HG03095 (cell line): ENCODE measurements around the gene SERPINH1.
A peak's percentile ranks its signal among the peaks of the same experiment; 100 is the strongest.

Source experiments
- ATAC-seq: cut with Tn5 transposase; IDR thresholded peaks from one replicate; pipeline ENCODE4 v1.9.1; 2021; ENCODE audit warnings: moderate library complexity; ENCODE audit not compliant: unreplicated experiment

Gene SERPINH1

DNA sequence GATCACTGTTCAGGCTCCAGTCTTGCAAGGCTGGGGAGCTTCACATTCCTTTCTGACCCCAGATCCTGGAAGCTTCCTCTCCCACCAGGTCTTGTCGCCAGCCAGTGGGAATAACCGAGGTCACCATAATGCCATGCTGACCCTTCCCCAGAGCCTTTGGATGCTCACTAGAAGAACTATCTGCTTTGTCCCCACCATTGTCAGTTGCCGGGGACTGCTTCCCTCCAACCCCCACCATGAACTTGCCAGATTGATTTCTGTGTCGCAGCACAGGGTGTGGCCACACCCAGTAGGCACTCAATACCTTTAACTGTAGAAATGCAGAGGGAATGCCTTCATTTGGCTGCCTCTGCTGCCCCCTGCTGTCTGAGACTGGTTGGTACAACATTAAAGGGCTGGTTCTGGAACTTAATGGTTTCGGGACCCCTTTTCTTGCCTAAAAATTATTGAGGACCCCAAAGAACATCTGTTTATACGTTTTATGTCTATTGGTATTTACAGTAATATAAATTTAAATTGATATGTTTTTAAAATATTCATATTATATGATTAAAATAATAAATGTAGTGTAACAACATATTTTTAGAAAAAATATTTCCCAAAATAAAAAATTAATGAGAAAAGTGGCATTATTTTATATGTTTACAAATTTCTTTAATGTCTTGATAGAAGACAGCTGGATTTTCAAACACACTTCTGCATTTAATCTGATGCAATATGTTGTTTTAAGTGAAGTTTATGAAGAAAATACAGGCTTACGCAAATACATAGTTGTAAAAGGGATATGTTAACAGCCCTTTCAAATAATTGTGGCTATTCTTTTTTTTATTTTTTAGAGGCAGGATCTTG is 29.6 kb upstream of the SERPINH1 start:
- no peak for ATAC-seq

DNA sequence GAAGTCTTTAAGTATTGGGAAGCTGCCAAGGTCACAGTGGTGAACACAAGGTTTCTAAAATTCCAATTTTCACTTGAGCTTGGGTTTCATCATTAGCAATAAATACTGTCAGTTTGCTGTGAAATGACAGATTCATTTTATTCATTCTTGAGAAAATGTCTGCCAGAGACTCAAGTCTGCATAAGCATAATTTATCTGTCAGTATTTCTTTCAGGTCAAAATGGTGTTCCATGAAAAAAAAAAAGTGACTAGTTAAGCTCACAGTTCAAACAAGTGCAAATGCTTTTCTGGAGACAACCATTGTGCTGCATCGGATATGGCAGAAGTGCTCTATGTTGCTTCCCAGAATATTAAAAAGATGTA is 28.2 kb upstream of the SERPINH1 start:
- no peak for ATAC-seq

DNA sequence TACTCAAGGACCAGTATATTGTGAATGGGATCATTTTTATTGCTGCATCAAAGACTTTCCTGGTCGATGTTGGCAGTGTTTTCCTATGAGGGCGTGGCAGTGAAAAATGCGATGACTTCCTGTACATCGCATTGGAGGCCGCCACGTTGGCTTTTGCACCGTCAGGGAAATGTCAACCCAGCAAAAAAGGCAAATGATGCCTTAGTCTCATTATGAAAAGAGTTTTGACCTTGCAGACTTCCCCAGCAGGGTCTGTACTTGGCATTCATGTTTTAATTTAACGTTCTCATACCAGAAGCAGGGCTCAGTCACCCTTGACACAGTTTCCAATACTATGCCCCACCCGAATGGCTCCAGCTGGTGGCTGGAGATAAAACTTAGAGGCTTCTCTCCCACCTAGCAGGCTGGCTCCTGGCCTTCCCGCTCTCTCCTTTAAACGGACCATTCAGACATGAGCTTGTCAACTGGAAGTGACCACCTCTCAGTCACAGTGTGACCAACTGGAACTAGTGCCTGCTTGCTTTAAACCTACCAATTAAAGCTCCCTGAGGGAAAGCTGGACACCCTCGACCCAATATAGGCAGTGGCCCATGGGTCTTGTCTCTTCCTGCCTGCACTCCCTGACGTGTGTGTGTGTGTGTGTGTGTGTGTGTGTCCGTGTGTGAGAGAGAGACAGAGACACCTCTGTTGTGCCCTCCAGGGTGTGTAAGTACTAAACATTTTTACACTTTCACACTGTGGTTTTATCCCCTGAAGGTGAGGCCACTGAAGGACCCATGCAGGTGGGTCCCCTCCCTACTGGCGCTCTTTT is 27.6 kb upstream of the SERPINH1 start:
- no peak for ATAC-seq

DNA sequence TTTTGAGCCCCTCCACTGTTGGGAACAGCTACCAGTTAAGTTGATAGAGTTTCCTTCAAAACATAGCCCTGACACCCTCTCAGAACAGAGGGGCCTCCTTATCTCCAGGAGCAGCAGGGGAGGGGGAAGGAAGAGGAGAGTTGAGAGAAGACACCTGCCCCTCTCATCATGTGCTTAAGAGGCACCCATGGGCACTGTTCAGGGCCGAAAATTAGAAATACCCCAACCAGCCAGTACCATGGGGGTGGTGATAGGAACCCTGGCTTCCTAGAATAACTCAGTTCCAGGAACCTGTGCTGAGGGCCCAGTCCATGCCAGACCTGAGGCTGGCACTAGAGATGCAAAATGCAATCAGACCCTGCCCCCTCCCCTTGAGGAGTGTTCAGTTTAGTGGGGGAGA is 27.0 kb upstream of the SERPINH1 start:
- ATAC-seq, result no peak

DNA sequence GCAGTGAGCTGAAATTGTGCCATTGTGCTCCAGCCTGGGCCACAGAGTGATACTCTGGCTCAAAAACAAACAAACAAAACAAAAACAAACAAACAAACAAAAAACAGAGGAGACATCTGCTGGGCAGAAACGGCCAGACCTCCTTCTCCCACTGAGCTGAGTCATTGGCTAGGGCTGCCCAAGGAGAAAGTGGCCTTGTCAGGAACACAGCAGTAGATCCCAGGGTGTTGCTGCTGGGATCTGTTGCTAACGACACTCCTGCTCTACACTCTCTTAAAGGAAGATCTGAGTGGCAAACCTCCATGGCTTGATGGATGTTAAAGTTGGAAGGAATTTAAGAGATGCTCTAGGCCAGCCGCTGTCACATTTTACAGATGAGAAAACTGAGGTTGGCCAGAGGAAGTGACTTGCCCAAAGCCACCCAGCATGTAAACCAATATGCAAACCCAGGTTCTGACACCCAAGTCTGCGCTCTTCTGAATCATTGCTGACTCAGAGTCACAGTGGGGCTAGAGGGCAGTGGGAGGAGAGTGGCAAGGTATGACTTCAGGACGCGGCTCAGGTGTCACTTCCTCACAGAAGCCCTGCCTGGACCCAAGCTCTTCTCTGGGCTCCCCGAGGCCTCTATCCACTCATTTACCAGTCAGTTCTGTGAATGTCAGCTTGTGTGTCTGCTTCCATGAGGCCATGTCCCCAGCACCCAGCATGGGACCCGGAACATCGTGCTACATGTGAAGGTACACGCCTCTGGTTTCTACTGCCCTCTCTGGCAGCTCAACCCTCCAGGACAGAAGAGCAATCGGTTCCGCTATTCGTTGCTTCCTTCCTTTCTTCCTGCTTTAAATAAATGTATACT is 25.0 kb upstream of the SERPINH1 start:
- ATAC-seq, result peak; percentile 72

DNA sequence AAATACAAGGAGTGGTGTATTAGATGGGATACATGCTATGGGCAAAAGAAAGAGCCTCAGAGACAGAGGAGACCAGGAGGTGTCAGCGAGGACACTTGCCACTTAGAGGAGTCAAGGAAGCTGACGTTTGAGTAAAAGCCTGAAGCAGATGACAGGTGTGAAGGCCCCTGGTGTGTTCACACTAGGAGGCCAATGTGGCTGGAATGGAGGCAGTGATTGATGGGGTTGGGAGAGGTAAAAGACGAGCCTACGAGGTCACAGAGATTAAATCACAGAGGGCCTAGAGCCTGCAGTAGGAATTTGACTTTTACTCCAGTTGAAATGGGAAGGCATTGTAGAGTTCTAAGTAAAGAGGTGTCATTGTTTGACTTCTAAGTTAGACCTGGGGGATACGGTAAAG is 24.3 kb upstream of the SERPINH1 start:
- ATAC-seq, result no peak

DNA sequence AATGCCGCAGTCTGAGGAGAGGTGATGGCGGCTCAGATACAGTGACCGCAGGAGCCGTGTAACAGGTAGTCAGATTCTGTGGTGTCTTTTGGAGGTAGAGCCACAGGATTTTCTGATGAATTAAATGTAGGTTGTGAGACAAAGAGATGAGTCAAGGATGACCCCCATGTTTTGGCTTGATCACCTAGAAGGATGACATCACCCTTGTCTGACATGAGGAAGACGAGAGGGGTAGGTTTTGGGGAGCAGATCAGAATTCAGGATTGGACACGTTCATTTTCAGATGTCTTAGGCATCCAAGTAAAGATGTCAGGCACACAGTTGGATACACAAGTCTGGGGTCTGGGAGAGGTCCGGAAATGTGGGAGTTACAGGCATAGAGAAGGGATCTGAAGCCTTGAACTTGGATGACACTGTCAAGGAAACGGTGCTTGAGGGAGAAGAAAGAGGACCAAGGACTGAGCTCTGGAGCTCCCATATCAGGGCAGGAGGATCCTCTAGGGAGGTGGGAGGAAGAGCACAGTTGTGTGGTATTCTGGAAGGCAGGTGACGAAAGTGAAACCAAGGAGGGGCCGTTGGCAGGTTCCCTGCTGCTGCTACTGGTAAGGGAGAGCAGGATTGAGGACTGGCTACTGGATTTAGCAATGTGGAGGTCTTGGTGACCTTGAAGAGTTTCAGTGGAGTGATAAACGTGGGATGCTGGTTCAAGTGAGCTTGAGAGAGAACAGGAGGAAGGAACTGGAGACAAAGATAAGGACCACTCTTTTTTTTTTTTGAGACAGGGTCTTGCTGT is 23.7 kb upstream of the SERPINH1 start:
- no peak for ATAC-seq

DNA sequence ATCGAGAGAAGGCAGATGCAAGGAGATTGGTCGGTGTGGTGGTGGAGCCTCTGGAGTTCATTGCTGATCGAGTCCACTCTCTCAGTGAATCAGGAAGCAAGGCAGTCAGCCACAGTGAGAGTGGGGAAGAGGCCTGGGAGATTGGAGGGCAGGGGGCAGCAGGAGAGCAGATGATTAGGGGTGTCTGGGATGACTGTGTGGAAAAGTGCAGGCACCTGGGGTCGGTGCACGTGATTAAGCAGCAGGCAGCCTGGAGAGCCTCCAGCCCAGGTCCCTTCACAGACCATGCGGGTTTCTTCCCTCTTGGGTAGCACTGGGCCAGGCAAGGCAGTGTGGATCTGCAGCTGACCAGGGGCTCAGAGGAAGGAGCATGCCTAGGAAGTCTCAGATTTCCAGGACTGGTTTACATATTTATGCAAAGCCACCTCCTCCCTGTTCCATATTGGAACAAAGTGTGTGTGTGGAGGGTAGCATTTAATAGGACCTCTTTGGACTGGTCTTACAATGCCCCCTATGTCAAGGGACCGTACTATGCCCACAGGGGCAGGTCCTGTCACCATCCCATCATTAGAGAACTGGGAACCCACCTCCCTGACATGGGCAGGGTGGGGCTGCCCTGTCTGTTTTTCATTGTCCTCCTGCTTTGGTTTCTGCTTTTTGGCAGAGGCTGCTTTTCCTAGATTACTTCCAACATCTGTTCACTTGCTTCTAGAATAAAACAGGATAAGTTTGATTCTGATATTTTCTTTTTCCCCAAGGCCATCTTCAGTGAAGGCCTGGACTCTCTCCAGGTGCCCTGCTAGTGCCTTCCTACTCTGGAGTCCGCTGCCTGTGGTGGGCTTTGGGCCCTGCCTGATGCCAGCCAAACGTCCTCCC is 22.4 kb upstream of the SERPINH1 start:
- no peak for ATAC-seq

DNA sequence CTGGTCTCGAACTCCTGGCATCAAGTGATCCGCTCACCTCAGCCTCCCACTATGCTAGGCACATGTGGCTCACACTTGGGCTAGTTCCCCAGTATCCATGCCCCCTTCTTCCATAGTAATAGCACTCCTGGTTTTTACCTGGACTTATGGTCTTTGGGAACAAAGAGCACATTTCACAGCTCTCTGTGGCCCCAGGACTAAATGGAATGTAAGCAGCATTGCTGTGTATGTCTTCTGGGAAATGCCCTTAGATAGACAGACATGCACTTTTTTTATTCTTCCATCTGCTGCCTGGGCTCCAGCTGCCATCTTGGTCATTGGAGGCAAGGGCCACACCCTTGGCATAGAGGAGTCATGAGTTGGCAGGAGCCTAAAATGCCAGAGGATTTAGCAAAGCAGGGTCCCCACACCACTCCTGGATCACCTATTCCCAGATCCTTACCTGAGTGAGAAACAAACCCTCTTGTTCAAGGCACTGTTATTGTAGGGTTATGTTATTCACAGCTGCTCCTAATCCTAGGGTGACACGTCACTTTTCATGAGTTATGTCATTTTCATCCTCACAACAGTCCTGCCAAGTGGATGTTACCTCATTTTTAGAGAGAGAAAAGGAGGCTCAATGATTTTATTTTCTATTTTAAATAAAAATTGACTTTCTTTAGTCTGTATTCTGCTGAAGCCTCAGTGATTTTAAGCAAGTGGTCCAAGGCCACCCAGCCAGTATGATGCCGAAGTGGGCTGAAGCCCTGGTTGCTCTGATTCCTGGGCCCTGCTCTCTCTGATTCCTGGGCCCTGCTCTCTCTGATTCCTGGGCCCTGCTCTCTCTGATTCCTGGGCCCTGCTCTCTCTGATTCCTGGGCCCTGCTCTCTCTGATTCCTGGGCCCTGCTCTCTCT is 20.6 kb upstream of the SERPINH1 start:
- ATAC-seq, result no peak

DNA sequence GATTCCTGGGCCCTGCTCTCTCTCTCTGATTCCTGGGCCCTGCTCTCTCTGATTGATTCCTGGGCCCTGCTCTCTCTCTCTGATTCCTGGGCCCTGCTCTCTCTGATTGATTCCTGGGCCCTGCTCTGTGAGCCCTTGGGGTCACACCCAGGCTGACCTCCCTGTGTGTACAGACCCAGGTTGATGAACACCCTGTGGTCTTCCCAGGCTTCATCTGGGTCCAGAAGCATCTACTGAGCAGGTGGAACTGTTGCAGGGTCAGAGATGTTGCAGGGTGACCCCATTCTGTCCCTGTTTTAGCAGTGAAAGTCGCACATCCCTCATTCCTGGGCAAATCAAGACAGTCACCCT is 20.0 kb upstream of the SERPINH1 start:
- ATAC-seq, result no peak

DNA sequence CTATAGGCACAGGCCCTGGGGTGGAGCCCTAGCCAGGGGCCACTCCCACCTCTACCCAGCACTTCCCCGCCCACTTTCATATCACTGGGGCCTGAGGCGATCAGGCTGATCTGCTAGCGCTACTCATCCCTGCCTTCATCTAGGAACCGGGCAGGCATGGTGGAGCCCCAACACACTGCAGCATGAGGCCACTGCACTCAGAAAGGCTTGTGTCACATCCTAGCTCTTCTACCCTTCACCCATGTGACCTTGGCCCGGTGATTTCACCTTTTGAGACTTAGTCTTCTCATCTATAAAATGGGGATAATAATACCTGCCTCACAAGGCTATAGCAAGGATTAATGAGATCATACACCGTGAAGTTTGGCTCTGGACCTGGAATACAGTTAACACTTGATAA is 18.2 kb upstream of the SERPINH1 start:
- ATAC-seq, result no peak

DNA sequence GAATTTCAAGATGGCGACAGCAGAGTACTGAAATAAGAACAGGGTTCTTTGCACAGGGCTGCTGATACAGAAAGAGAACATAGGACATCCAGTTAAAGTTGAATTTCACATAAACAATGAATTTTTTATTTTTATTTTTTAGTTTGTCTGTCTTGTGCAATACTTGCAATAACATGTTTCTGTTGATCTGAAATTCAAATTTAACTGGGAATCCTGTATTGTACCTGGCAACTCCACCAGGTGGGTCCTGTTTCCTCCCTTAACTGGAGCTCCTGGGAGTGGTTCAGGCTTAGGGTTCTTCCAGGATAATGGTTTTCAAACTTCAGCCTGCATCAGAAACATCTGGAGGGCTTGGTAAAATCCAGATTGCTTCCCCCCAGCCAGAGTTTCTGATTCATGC is 14.9 kb upstream of the SERPINH1 start:
- ATAC-seq, result no peak

DNA sequence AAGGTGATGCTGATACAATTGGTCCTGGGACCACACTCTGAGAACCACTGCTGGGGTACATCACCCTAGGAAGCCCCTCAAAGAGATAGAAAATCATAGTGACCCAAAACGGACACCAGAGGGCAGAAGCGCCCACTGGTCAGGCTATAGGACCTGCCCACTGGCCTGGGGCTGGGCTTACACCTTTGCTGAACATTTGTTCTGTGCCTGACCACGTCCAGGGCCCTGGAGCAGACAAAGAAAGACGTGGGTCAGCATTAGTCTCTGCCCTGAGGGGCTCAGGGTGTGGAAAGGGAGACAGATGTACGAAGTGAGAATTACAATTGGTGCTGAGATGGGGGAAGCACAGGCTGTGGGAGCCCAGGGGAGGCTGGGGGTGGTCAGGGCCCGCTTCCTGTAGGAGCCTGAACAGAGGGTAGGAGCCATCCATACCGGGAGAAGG is 14.4 kb upstream of the SERPINH1 start:
- no peak for ATAC-seq

DNA sequence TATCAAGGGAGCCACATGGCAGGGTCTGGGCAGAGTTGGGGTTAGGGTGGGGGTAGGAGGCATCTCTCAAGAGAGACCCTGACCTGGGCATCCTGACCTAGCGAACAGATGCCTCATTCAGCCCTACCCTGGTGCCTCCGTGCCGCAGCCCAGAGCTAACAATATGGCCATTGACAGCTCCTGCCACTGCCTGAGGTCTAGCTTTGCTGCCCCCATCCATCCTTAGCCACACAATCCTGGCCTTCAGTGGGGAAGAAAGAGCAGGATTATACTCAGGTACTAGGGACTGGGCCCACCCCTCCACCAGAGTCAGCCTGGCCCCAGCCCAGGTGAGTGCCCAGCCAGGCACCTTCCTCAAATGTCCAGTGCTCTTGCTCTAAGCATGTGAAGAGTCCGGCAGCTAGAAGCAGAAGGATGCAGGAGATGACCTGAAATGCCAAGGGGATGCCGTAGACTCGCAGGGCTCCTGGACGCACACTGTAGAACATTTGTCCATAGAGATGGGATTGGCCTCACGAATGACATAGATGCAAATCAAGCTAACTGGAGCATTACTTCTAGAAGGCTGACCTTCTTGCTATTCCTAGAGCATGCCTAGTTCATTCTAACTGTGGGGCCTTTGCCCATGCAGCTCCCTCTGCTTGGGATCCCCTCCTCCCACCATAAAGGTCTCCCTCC is 13.3 kb upstream of the SERPINH1 start:
- ATAC-seq, result no peak

DNA sequence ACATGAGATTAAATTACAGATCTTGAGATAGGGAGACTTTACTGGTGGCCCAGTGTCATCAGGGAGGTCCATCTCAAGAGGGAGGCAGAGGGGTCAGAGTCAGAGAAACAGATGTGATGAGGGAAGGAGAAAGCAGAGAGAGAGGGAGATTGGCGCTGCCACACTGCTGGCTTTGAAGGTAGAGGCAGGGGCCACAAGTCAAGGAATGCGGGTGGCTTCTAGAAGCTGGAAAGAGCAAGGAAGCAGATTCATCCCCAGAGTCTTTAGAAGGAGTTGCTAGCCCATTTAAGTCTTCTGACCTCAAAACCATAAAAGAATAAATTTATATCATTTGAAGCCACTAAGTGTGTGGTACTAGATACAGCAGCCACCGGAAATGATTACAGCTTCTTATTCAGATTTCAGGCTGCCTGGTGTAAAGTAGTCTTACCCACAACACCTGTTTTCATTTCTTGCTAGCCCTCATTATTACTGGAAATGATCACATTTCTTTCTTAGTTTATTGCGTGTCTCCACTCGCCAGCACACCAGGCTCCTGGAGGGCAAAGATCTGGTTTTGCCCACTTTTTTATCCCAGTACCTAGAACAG is 12.6 kb upstream of the SERPINH1 start:
- no peak for ATAC-seq

DNA sequence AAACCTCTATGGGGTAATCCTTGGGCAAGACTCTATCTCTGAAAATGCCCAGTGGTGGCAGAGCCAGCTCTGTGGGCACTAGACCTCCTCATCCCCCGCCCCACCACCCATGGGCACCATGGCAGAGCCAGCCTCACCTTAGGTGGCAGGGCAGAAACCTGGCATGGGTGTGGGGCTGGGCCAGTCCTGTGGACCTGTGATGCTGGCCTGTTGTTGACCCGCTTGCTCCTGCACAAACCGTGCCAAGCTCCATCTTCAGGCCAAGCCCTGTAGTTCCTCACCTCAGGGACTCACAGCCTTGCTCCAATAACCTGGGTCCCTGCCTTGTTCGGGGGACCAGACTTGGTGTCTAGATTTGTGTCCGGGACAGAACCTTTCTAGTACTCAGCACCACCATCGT is 8.9 kb upstream of the SERPINH1 start:
- no peak for ATAC-seq

DNA sequence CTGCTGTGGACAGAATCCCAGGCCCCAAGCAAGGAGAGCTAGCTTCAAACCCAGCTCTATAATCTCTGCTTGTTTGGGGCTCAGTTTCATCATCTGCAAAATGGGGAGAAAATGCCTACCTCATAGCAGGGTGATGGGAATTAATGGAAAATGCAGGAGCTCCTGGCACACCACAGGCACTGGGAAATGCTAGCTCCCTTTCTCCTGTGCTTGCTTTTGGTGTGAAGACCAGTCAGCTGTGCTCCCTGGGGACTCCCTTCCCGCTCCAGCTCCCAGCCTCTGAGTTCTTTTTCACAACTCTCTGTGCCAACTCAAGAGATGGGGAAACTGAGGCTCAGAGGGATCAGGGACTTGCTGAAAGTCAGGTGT is 8.2 kb upstream of the SERPINH1 start:
- ATAC-seq, result no peak
